GM20000 (cell line): ENCODE data around the gene ATG16L2.

Source experiments
- DNase-seq: peaks from one replicate; pipeline ENCODE4 v3.0.0; 2012; ENCODE audit warnings: low spot score
- TF ChIP-seq, protein P1 (sequence below): IDR thresholded peaks from 2 replicates; pipeline ENCODE4 v1.5.1; 2012; ENCODE audit warnings: mild to moderate bottlenecking, control low read depth; ENCODE audit errors: extremely low read depth, missing control alignments

Gene ATG16L2

DNA sequence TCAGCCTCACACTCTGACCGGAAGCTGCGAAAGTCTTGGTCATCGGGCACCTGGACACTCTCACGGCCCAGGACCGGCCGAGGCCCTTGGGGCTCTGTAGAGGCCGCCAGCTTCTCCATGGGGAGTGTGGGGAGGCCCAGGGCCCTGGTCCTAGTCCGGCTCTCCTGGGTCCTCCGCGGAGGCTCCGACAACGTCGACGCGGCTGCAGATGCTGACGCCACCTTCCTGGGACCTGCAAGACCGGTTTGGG lies 33.2 kb upstream of the ATG16L2 start:
- no peak for DNase-seq

DNA sequence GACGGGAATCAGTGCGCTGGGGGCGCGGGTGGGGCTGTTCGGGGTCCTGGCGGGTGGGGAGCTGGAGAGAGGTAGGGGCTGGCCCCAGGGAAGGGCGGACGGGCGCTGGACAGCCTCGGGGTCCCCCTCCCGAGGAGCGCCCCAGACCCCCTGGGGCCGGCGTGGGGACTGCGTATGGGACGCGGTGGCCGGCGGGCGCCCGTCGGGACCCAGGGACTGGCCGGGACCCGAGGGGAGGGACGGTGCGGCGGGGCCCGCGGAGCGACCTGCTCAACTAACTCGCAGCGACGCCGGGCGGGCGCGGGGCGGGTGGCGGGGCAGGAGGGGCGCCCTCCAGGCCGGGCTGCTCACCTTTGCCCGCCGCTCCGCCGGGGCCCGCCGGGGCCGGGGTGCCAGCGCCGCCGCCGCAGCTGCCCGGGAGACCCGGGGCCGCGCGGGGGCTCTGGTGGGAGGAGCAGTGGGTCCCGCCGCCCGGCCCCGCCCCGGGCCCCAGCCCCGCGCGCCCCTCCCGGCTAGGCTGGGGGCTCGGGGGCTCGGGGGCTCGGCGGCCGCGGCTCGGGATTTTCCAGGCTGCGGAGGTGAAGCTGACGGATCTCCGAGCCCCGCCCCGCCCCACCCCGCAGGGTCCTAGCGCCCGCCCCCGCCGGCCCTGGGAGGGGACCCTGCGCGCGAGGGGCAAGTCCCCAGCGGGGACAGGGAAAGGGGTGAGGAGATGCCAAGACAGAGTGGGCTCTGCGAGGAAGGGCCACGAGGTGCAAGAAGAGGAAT lies 32.7 kb upstream of the ATG16L2 start:
- peak; percentile 89 for DNase-seq
- TF ChIP-seq, protein P1, sequence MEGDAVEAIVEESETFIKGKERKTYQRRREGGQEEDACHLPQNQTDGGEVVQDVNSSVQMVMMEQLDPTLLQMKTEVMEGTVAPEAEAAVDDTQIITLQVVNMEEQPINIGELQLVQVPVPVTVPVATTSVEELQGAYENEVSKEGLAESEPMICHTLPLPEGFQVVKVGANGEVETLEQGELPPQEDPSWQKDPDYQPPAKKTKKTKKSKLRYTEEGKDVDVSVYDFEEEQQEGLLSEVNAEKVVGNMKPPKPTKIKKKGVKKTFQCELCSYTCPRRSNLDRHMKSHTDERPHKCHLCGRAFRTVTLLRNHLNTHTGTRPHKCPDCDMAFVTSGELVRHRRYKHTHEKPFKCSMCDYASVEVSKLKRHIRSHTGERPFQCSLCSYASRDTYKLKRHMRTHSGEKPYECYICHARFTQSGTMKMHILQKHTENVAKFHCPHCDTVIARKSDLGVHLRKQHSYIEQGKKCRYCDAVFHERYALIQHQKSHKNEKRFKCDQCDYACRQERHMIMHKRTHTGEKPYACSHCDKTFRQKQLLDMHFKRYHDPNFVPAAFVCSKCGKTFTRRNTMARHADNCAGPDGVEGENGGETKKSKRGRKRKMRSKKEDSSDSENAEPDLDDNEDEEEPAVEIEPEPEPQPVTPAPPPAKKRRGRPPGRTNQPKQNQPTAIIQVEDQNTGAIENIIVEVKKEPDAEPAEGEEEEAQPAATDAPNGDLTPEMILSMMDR = no peak

More for the DNA sequence above, 33.2 kb upstream of the ATG16L2 start:
- TF ChIP-seq, protein P1 = no peak

DNA sequence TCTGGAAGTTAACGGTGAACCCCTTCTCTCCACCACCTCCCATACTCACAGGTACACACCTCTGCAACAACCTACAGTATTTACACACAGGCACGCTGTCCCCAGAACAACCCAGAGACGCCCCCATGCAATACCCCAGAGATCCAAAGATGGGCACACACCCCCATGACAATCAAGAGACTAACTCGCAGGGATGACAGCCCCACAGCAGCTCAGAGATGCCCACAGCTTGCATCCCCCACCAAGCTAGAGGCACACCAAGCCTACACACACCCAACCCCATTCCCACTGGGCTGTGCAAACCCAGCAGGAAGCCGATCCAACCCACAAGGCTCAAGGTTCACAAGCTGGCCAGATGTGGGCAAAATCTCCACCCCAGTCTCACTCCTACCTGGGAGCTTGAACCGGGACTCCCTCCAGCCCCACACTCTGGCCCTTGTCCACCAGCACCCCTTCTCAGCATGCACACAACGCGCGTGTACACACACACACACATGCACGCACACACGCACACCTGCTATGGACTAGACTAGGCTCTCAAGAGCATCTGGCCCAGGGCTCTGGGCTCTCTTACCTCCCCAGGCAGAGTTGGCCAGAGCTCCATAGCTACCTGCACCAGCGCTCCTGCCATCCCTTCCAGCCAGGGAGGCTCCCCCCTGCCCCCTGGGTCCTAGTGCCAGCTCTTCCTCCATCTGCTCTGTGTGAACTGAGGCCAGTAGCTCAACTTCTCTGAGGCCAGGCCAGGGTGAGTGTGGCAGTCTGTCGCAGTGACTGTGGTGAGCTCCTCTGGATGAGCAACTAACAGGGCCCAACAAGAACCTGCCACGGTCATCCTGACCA lies 31.9 kb upstream of the ATG16L2 start:
- DNase-seq = no peak
- TF ChIP-seq, protein P1 = no peak

DNA sequence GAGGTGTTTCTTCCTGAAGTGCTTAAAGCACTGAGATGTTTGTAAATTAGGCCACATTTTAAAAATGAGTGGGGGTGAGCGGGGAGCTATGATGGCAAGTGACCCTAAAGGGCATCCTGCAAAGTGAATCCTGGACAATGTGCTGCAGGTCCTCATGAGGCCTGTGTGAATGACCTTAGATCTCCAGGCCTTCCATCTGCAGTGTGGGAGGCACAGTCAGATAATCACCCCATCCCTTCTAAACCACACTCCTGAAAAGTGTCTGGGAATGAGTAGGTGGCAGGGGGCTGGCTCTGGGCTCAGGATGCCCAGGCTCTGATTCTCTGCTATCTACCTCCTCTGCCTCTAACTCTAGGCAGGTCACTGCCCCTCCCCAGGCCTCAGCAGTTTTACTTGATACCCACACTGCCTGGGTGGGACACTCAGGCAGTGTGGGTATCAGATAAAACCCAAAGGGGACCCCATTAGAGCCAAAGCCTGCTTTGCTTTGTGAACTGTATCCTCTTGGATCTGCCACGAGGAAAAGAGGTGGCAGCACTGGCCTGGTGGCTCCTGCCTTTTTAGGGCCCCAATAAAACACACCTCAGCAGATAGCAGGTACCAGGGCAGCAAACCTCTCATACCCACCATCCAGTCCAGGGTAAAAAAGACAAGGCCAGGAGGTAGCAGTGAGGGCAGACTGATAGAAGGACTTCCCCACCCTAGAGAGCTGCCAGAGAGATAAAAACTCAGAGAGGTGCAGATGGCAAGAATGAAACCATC lies 30.9 kb upstream of the ATG16L2 start:
- TF ChIP-seq, protein P1 = no peak
- DNase-seq = no peak

DNA sequence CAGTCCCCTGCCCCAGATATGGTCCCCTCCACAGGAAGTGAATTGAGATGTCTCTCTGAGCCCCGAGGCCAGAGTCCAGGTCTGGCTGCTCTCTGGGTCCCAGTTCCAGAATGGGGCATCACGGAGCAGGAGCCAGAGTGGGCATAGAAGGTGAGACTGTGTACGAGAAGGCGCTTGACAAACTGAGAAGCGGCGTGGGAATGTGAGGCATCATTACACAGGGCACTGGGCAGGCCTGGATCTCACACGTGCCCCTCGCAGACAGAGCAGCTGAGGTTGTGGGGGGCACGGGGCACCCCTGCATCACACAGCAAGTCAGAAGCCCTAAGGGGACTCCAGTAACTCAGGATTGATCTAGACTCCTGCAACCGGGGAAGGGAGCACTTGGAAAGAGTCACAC lies 29.5 kb upstream of the ATG16L2 start:
- TF ChIP-seq, protein P1 = no peak

DNA sequence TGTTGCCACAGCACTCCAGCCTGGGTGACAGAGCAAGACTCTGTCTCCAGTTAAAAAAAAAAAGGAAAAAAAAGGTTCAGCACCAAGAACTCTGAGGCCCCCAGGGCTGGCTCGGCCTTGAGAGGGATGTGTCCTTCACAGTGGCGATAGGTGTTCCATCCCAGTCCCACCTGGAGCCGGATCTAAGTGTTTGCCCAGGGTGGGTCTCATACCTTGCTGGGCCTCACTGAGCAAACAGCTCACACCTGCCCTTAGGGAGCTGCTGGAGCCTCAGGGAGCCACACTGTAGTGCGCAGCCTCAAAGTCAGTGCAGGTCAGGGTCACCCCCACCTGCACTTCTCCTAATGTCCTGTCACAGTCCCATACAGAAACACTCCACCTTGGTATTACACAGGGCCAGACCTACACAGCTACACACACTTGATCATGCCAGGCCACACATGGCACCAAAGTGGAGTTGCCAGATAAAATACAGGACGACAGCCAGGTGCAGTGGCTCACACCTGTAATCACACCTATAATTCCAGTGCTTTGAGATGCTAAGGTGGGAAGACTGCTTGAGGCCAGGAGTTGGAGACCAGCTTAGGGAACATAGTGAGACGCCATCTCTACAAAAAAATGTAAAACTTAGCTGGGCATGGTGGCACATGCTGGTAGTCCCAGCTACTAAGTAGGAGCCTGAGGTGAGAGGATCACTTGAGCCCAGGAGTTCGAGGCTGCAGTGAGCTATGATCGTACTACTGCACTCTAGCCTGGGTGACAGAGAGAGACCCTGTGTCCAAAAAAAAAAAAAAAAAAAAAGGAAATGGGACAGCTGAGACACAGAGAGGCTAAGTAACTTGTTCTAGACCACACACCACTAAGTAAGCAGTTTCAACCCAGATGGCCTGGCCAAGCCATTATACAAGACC lies 27.7 kb upstream of the ATG16L2 start:
- DNase-seq = no peak
- TF ChIP-seq, protein P1 = no peak

More for the DNA sequence above, 29.5 kb upstream of the ATG16L2 start:
- no peak for DNase-seq
